SK-N-SH (cell line): ENCODE data around the gene CDC45. TPM values are rescaled to one million over a fixed set of nuclear protein-coding genes. Genes with fewer than 3 reads are reported as not detected.

Experiments
- CTCF ChIA-PET: fragments of 300-600, 350-600 bp; formaldehyde crosslinking; extraction: SDS; loops from one replicate; lab custom pipeline; 2021; lab: Yijun Ruan, JAX
- POLR2A ChIA-PET: fragments of 350-600 bp; sonication (Branson Sonifier 250); formaldehyde crosslinking; extraction: SDS; loops from one replicate; lab custom pipeline; 2020; ENCODE audit warnings: antibody characterized with exemption, inconsistent platforms; lab: Yijun Ruan, JAX
- DNase-seq: peaks from one replicate; pipeline ENCODE4 v3.0.0; 2012
- H2AFZ ChIP-seq: fragments of 200-600 bp; sonication (generic); 2 replicates; pipeline ENCODE4 v1.8.1; 2016; ENCODE audit warnings: antibody characterized with exemption, mild to moderate bottlenecking, low read depth
- H3F3A ChIP-seq: fragments of 200-600 bp; sonication (generic); replicated peaks from 2 replicates; pipeline ENCODE3; 2016; ENCODE audit warnings: antibody characterized with exemption, mild to moderate bottlenecking; ENCODE audit not compliant: insufficient read depth
- H3K27ac ChIP-seq, 2 experiments: fragments of 200-500 bp in 1 of 2; fragments of 200-600 bp in 1 of 2; sonication (Bioruptor generic) in 1 of 2; sonication (generic), shearing (Covaris generic) in 1 of 2; 2 replicates each; pipeline versions ENCODE4 v1.5.1 to v1.6.1; 2014 to 2016; ENCODE audit warnings: low read depth in 2 of 2, inconsistent platforms in 1 of 2, low read length in 1 of 2, mild to moderate bottlenecking in 1 of 2, mixed read lengths in 1 of 2
- H3K27me3 ChIP-seq: fragments of 200-600 bp; sonication (generic), shearing (Covaris generic); 2 replicates; pipeline ENCODE4 v1.6.1; 2016; ENCODE audit warnings: mixed run types; ENCODE audit not compliant: insufficient read depth
- H3K36me3 ChIP-seq, 2 experiments: fragments of 200-500 bp in 1 of 2; fragments of 200-600 bp in 1 of 2; sonication (Bioruptor generic) in 1 of 2; sonication (generic) in 1 of 2; replicated peaks in 1 of 2; 2 replicates each; pipeline versions ENCODE3 to v1.5.1; 2014 to 2016; ENCODE audit warnings: low read length in 1 of 2, mild to moderate bottlenecking in 1 of 2; ENCODE audit not compliant: insufficient read depth in 2 of 2, control insufficient read depth in 1 of 2
- H3K4me1 ChIP-seq, 2 experiments: fragments of 200-500 bp in 1 of 2; fragments of 200-600 bp in 1 of 2; sonication (Bioruptor generic) in 1 of 2; sonication (generic), shearing (Covaris generic) in 1 of 2; 2 replicates each; pipeline versions ENCODE4 v1.5.1 to v1.6.1; 2014 to 2016; ENCODE audit warnings: low read depth in 1 of 2, low read length in 1 of 2, mixed run types in 1 of 2; ENCODE audit not compliant: insufficient read depth in 2 of 2, control insufficient read depth in 1 of 2
- H3K4me2 ChIP-seq: fragments of 200-600 bp; sonication (generic), shearing (Covaris generic); 2 replicates; pipeline ENCODE4 v1.6.1; 2017; ENCODE audit warnings: mixed run types
- H3K4me3 ChIP-seq, 2 experiments: fragments of 200-500 bp in 1 of 2; fragments of 200-600 bp in 1 of 2; sonication (Bioruptor generic) in 1 of 2; sonication (generic), shearing (Covaris generic) in 1 of 2; 2 replicates each; pipeline versions ENCODE4 v1.5.1 to v1.8.1; 2014 to 2016; ENCODE audit warnings: low read depth in 2 of 2, inconsistent platforms in 1 of 2, low read length in 1 of 2, mild to moderate bottlenecking in 1 of 2, mixed read lengths in 1 of 2, moderate library complexity in 1 of 2
- H3K79me2 ChIP-seq: fragments of 200-600 bp; sonication (generic); 2 replicates; pipeline ENCODE4 v1.8.1; 2017; ENCODE audit warnings: mild to moderate bottlenecking; ENCODE audit not compliant: insufficient read depth
- H3K9ac ChIP-seq: fragments of 200-600 bp; sonication (generic); 2 replicates; pipeline ENCODE4 v1.6.1; 2017; ENCODE audit warnings: mixed run types
- H3K9me2 ChIP-seq: fragments of 200-600 bp; sonication (generic); 2 replicates; pipeline ENCODE4 v1.6.1; 2017; ENCODE audit warnings: mixed run types
- H3K9me3 ChIP-seq: fragments of 200-600 bp; sonication (generic); 2 replicates; pipeline ENCODE4 v1.6.1; 2017; ENCODE audit warnings: mixed run types, mild to moderate bottlenecking, moderate library complexity
- H4K20me1 ChIP-seq: fragments of 200-600 bp; sonication (generic); 2 replicates; pipeline ENCODE4 v1.6.1; 2017; ENCODE audit warnings: mild to moderate bottlenecking, mixed run types; ENCODE audit not compliant: insufficient read depth
- CTCF ChIP-seq: fragments of 200-600 bp; sonication (generic); IDR thresholded peaks from 2 replicates; pipeline ENCODE4 v1.6.1; 2017; ENCODE audit warnings: antibody characterized with exemption, mild to moderate bottlenecking, moderate library complexity
- ELF1 ChIP-seq: IDR thresholded peaks from 2 replicates; pipeline ENCODE4 v1.4.0; 2012
- FOSL2 ChIP-seq: IDR thresholded peaks from 2 replicates; pipeline ENCODE4 v1.4.0; 2012; ENCODE audit warnings: low read depth, mild to moderate bottlenecking, moderate library complexity, borderline replicate concordance
- FOXM1 ChIP-seq: IDR thresholded peaks from 2 replicates; pipeline ENCODE4 v1.4.0; 2012; ENCODE audit warnings: low read depth, mild to moderate bottlenecking
- MXI1 ChIP-seq: IDR thresholded peaks from 2 replicates; pipeline ENCODE4 v1.6.1; 2012; ENCODE audit warnings: mild to moderate bottlenecking, low read depth, low read length, improper control_type of control experiment
- NRF1 ChIP-seq: IDR thresholded peaks from 2 replicates; pipeline ENCODE4 v1.6.1; 2012; ENCODE audit warnings: low read depth, mild to moderate bottlenecking, low read length
- TAF1 ChIP-seq: IDR thresholded peaks from 2 replicates; pipeline ENCODE4 v1.6.1; 2012; ENCODE audit warnings: low read depth, mild to moderate bottlenecking, low read length, moderate library complexity, borderline replicate concordance
- ZBTB33 ChIP-seq: IDR thresholded peaks from 2 replicates; pipeline ENCODE4 v1.4.0; 2012; ENCODE audit warnings: low read depth, borderline replicate concordance
- WGBS: methylation state at CpG from one replicate; pipeline ENCODE4 v1.1.6; 2017; ENCODE audit warnings: low lambda C conversion rate; 5-methylcytosine and 5-hydroxymethylcytosine counted together
- polyA plus RNA-seq, 3 experiments: library from polyadenylated mRNA; depleted of rRNA; stranded (reverse); fragments of >200 nt; gene quantifications; 2 replicates each; pipeline ENCODE4 v1.2.3, GENCODE V29; 2012

The CDC45 gene
- polyA plus RNA-seq, 1 of the 3 experiments (the other 2 are of a cell fraction): 23.6 TPM

- no peaks in the 10 kb centered on the region for H3F3A ChIP-seq
- H3K4me3 ChIP-seq: no peak overlapping the region
- H3K9me3 ChIP-seq: peaks cover 5% of the 10 kb centered on the region; the same call in 1 of the 2 replicates
- WGBS: 89% methylated on average over 4 of the region's 10 CpGs
- no peaks in the 10 kb centered on the region for H4K20me1 ChIP-seq
- H3K9ac ChIP-seq: no peak overlapping the region
- no peaks in the 10 kb centered on the region for H3K79me2 ChIP-seq
- no peaks in the 10 kb centered on the region; a peak in 1 of 4 replicates for H3K4me1 ChIP-seq
- no peak for DNase-seq
- POLR2A ChIA-PET: no interaction called here
- H2AFZ ChIP-seq: no peak overlapping the region
- H3K36me3 ChIP-seq: peaks cover 7 to 10% of the 10 kb centered on the region in 2 experiments
- H3K9me2 ChIP-seq: no peaks in the 10 kb centered on the region
- no peak overlapping the region for H3K27ac ChIP-seq
- TF ChIP-seq FOXM1 (no peak), ELF1 (no peak), FOSL2 (no peak), MXI1 (no peak), CTCF (no peak), NRF1 (no peak)
- H3K4me2 ChIP-seq: no peak overlapping the region
- no peaks in the 10 kb centered on the region for H3K27me3 ChIP-seq
- CTCF ChIA-PET: interaction anchor here (5.0 kb wide), 1 partner anchor 113 kb away, joined by 16 read pairs; no protein-coding TSS in a partner anchor
Observed at GRCh38 chr22:19517171-19517500, 37.4 kb downstream of the CDC45 start.

- TF ChIP-seq ZBTB33 (no peak), TAF1 (no peak)
- POLR2A ChIA-PET: no interaction called here
- Histone ChIP-seq H3K4me3 (no peak overlapping the region), H3K79me2 (no peaks in the 10 kb centered on the region), H3K4me1 (no peaks in the 10 kb centered on the region; a peak in 1 of 4 replicates), H3K36me3 (peaks cover 7 to 8% of the 10 kb centered on the region in 2 experiments), H3F3A (no peaks in the 10 kb centered on the region), H3K27ac (no peak overlapping the region), H2AFZ (no peak overlapping the region), H3K9ac (no peak overlapping the region), H4K20me1 (no peaks in the 10 kb centered on the region), H3K9me3 (peaks cover 5% of the 10 kb centered on the region; the same call in 1 of the 2 replicates), H3K9me2 (no peaks in the 10 kb centered on the region), H3K4me2 (no peak overlapping the region), H3K27me3 (no peaks in the 10 kb centered on the region)
- CTCF ChIA-PET: interaction anchor here (1.0 to 5.0 kb wide), 2 partner anchors 9 to 112 kb away, joined by 3 to 16 read pairs; no protein-coding TSS in a partner anchor
- WGBS: 88% methylated on average over 9 of the region's 12 CpGs
- DNase-seq: no peak
Observed at GRCh38 chr22:19517919-19518611, 38.3 kb downstream of the CDC45 start.
